Right lobe of liver (tissue), 4 donors: ENCODE results near the gene ADAMTS16.

Source experiments
- POLR2A ChIP-seq: fragments of 450-650 bp; IDR thresholded peaks from one replicate; pipeline ENCODE4 v1.6.1; 2017; ENCODE audit warnings: antibody characterized with exemption, mild to moderate bottlenecking
- TF ChIP-seq, protein P1 (sequence below), 4 donors: fragments of 200-600 bp in 3 of 4; fragments of 450-650 bp in 1 of 4; IDR thresholded peaks; one replicate each; pipeline versions ENCODE4 v1.5.1 to v1.8.0; 2016 to 2022; ENCODE audit warnings: antibody characterized with exemption in 4 of 4, mild to moderate bottlenecking in 2 of 4
- donor health status: DM: no; HTN: no; CAD: no.
- donor health status: DM: no; HTN: no; CAD: no.
- donor health status: DM: no; HTN: yes; CAD: no.

DNA sequence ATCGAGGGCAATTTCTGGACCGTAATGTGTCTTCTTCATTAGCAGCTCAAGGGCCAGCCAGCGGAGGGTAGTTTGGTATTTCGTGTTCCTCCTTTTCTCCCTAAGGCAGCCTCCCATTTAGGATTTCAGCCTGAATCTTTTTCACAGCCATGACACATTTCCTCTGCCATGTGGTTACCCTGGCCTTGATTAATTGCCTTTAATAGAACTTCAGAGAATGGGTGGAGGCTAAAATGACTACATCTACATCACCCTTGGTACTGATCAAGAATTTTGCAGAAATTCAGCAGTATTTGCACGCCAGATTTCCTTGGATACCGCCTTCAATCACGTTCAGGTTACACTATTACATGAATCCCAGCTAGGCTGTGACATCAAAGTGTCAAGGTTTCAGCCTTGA is 58.0 kb downstream of the ADAMTS16 start:
- TF ChIP-seq, protein P1, sequence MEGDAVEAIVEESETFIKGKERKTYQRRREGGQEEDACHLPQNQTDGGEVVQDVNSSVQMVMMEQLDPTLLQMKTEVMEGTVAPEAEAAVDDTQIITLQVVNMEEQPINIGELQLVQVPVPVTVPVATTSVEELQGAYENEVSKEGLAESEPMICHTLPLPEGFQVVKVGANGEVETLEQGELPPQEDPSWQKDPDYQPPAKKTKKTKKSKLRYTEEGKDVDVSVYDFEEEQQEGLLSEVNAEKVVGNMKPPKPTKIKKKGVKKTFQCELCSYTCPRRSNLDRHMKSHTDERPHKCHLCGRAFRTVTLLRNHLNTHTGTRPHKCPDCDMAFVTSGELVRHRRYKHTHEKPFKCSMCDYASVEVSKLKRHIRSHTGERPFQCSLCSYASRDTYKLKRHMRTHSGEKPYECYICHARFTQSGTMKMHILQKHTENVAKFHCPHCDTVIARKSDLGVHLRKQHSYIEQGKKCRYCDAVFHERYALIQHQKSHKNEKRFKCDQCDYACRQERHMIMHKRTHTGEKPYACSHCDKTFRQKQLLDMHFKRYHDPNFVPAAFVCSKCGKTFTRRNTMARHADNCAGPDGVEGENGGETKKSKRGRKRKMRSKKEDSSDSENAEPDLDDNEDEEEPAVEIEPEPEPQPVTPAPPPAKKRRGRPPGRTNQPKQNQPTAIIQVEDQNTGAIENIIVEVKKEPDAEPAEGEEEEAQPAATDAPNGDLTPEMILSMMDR (IDR thresholded peaks at IDR 0.05): no peak
- no peak for TF ChIP-seq POLR2A
